ENCODE results near the gene DUSP9.
A peak's percentile ranks its signal among the peaks of the same experiment; 100 is the strongest.
"Not testable (repeated sequence)": the region's sequence is repeated elsewhere in the genome, so short reads cannot be mapped to it uniquely, and the experiment has no call there.

The DUSP9 gene

DNA sequence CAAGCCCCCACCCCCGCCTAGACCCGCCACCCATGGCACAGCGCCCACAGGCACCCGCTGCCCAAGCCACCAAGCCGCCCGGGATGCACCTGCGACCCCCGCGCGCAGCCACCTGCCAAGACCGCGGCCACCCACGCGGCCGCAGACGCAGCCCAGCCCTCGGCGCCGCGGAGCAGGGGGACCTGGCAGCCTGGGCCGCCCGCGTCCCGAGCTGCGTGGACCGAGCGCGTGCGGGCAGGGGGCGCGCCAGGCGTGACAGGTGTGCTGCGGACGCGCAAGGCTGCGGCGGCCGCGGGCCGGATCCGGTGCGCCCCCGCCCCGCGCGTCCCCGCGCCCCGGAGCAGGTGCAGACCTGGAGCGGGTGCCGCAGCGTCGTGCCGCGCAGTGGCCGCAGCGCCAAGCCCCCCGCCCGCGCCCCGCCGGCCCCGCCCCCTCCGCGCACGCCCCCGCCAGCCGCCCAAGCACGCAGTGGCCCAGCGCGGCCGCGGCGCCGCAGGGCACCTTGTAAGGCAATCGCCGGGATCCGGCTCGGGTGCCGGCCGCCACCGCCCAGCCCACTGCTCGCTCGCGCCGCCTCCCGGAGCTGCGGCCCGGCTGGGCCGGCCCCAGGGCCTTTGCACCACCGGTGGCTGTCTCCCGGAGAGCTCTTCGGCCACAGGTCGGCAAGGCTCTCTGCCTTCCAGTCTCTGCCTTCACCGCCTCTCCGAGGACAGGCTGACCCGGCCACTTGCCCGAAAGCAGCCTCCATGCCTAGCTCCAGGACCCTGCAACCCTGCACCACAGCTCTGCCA lies 26.6 kb downstream of the DUSP9 start, which contains the start of gene PNCK:
PNCK (minus strand) TSS at position 386 of the 791 bp plus-strand sequence. CDS start 737 bp downstream, outside the sequence.
- ChIA-PET CTCF (interaction anchor here (0.6 kb wide), 2 partner anchors 179 to 721 kb away, joined by 3 read pairs; no protein-coding TSS in a partner anchor), POLR2A (no interaction called here)
- Histone ChIP-seq H3K4me1 (ENCODE audit: control insufficient read depth, insufficient read depth, low read length) (no peaks in the 10 kb centered on the region), H3K9me3 (ENCODE audit: control insufficient read depth, insufficient read depth, low read depth, low read length) (no peaks in the 10 kb centered on the region), H3K4me3 (ENCODE audit: low read depth, low read length) (no peak within 1 kb of the TSS), H3K36me3 (ENCODE audit: control insufficient read depth in 2 of 2, insufficient read depth in 1 of 2, low read length in 2 of 2) (no peaks in the 10 kb centered on the region), H3K27ac (ENCODE audit: extremely low read depth, low read depth, low read length) (no peak within 1 kb of the TSS)
- TF ChIP-seq, protein P1, sequence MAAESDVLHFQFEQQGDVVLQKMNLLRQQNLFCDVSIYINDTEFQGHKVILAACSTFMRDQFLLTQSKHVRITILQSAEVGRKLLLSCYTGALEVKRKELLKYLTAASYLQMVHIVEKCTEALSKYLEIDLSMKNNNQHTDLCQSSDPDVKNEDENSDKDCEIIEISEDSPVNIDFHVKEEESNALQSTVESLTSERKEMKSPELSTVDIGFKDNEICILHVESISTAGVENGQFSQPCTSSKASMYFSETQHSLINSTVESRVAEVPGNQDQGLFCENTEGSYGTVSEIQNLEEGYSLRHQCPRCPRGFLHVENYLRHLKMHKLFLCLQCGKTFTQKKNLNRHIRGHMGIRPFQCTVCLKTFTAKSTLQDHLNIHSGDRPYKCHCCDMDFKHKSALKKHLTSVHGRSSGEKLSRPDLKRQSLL (tag by site-specific recombination; IDR thresholded peaks at IDR 0.05) = 0 out of 2 replicates have a peak, but pooled peaks have one; percentile 28
- TF ChIP-seq ZNF623 (tag by site-specific recombination; IDR thresholded peaks at IDR 0.05) (peak; percentile 96), ZNF223 (tag by site-specific recombination; IDR thresholded peaks at IDR 0.05) (no peak)
- TF ChIP-seq, protein P2, sequence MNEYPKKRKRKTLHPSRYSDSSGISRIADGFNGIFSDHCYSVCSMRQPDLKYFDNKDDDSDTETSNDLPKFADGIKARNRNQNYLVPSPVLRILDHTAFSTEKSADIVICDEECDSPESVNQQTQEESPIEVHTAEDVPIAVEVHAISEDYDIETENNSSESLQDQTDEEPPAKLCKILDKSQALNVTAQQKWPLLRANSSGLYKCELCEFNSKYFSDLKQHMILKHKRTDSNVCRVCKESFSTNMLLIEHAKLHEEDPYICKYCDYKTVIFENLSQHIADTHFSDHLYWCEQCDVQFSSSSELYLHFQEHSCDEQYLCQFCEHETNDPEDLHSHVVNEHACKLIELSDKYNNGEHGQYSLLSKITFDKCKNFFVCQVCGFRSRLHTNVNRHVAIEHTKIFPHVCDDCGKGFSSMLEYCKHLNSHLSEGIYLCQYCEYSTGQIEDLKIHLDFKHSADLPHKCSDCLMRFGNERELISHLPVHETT (tag by site-specific recombination; IDR thresholded peaks at IDR 0.05) = no peak

DNA sequence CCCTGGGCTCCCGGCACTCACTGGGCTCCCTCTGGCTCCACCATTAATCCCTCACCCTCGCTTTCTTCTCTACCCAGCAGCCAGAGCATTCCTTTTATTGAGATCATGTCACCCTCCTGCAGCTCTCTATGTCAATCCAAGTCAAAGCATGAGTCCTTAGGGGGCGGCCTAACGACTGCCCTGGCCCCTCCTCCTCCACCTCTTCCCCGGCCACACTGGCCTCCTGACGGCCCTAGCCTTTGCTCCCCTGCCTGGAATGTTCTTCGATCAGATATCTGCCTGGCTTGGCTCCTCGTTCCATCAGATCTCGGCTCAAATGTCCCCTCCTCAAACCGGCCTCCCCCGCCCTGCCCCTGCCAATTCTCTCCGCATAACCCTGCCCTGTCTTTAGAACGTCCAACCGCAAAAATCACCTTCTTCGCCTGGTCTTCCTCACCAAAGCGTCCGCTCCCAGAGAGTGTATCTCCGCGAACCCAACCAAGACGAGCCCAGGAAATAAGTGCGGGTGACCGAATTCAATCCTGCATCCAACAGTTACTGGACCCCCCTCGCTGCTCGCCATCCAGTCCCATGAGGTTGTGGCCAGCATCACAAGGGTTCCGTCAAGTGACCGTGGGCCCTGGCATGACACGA lies 27.3 kb downstream of the DUSP9 start:
- H3K36me3 ChIP-seq (ENCODE audit: control insufficient read depth in 2 of 2, insufficient read depth in 1 of 2, low read length in 2 of 2) = no peaks in the 10 kb centered on the region
- no peak overlapping the region for H3K4me3 ChIP-seq (ENCODE audit: low read depth, low read length)
- CTCF ChIA-PET = no interaction called here
- TF ChIP-seq ZNF391 (tag by site-specific recombination; IDR thresholded peaks at IDR 0.05; ENCODE audit: borderline replicate concordance, low read depth) (no peak), KLF1 (tag by site-specific recombination; IDR thresholded peaks at IDR 0.05) (no peak), GLIS1 (tag by site-specific recombination; IDR thresholded peaks at IDR 0.05) (peak; percentile 64), ZIC2 (tag by site-specific recombination; IDR thresholded peaks at IDR 0.05) (peak; percentile 62)
- TF ChIP-seq, protein P3, sequence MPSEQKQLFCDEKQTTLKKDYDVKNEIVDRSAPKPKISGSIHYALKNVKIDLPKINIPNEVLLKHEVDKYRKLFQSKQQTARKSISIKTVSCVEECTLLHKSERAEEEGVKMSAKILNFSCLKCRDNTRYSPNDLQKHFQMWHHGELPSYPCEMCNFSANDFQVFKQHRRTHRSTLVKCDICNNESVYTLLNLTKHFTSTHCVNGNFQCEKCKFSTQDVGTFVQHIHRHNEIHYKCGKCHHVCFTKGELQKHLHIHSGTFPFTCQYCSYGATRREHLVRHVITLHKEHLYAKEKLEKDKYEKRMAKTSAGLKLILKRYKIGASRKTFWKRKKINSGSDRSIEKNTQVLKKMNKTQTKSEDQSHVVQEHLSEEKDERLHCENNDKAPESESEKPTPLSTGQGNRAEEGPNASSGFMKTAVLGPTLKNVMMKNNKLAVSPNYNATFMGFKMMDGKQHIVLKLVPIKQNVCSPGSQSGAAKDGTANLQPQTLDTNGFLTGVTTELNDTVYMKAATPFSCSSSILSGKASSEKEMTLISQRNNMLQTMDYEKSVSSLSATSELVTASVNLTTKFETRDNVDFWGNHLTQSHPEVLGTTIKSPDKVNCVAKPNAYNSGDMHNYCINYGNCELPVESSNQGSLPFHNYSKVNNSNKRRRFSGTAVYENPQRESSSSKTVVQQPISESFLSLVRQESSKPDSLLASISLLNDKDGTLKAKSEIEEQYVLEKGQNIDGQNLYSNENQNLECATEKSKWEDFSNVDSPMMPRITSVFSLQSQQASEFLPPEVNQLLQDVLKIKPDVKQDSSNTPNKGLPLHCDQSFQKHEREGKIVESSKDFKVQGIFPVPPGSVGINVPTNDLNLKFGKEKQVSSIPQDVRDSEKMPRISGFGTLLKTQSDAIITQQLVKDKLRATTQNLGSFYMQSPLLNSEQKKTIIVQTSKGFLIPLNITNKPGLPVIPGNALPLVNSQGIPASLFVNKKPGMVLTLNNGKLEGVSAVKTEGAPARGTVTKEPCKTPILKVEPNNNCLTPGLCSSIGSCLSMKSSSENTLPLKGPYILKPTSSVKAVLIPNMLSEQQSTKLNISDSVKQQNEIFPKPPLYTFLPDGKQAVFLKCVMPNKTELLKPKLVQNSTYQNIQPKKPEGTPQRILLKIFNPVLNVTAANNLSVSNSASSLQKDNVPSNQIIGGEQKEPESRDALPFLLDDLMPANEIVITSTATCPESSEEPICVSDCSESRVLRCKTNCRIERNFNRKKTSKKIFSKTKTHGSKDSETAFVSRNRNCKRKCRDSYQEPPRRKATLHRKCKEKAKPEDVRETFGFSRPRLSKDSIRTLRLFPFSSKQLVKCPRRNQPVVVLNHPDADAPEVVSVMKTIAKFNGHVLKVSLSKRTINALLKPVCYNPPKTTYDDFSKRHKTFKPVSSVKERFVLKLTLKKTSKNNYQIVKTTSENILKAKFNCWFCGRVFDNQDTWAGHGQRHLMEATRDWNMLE (tag by site-specific recombination; conservative IDR thresholded peaks at IDR 0.05; ENCODE audit: low read depth) = no peak
- no peak overlapping the region for H3K27ac ChIP-seq (ENCODE audit: extremely low read depth, low read depth, low read length)
- POLR2A ChIA-PET = no interaction called here
- H3K4me1 ChIP-seq (ENCODE audit: control insufficient read depth, insufficient read depth, low read length) = no peaks in the 10 kb centered on the region
- no peaks in the 10 kb centered on the region for H3K9me3 ChIP-seq (ENCODE audit: control insufficient read depth, insufficient read depth, low read depth, low read length)

GRCh38 chrX:153681175-153681574 lies 34.2 kb downstream of the DUSP9 start:
- no peak overlapping the region for H3K4me3 ChIP-seq (ENCODE audit: low read depth, low read length)
- H3K4me1 ChIP-seq (ENCODE audit: control insufficient read depth, insufficient read depth, low read length) = no peaks in the 10 kb centered on the region
- no peaks in the 10 kb centered on the region for H3K36me3 ChIP-seq (ENCODE audit: control insufficient read depth in 2 of 2, insufficient read depth in 1 of 2, low read length in 2 of 2)
- no peak overlapping the region for H3K27ac ChIP-seq (ENCODE audit: extremely low read depth, low read depth, low read length)
- ChIA-PET CTCF (interaction anchor here (5.1 kb wide), 1 partner anchor 13 kb away, joined by 39 read pairs; no protein-coding TSS in a partner anchor), POLR2A (no interaction called here)
- no peak for TF ChIP-seq ZNF585B (tag by site-specific recombination; IDR thresholded peaks at IDR 0.05)
- TF ChIP-seq, protein P4, sequence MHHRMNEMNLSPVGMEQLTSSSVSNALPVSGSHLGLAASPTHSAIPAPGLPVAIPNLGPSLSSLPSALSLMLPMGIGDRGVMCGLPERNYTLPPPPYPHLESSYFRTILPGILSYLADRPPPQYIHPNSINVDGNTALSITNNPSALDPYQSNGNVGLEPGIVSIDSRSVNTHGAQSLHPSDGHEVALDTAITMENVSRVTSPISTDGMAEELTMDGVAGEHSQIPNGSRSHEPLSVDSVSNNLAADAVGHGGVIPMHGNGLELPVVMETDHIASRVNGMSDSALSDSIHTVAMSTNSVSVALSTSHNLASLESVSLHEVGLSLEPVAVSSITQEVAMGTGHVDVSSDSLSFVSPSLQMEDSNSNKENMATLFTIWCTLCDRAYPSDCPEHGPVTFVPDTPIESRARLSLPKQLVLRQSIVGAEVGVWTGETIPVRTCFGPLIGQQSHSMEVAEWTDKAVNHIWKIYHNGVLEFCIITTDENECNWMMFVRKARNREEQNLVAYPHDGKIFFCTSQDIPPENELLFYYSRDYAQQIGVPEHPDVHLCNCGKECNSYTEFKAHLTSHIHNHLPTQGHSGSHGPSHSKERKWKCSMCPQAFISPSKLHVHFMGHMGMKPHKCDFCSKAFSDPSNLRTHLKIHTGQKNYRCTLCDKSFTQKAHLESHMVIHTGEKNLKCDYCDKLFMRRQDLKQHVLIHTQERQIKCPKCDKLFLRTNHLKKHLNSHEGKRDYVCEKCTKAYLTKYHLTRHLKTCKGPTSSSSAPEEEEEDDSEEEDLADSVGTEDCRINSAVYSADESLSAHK (tag by site-specific recombination; IDR thresholded peaks at IDR 0.05) = 0 out of 2 replicates have a peak, but pooled peaks have one; percentile 32
- no peaks in the 10 kb centered on the region for H3K9me3 ChIP-seq (ENCODE audit: control insufficient read depth, insufficient read depth, low read depth, low read length)

GRCh38 chrX:153683486-153683885 lies 36.5 kb downstream of the DUSP9 start:
- CTCF ChIA-PET = interaction anchor here (1.3 to 5.1 kb wide), 2 partner anchors 15 to 129 kb away, joined by 5 to 39 read pairs; no protein-coding TSS in a partner anchor
- H3K4me1 ChIP-seq (ENCODE audit: control insufficient read depth, insufficient read depth, low read length); H3K27ac ChIP-seq (ENCODE audit: extremely low read depth, low read depth, low read length); H3K4me3 ChIP-seq (ENCODE audit: low read depth, low read length); POLR2A ChIA-PET; H3K36me3 ChIP-seq (ENCODE audit: control insufficient read depth in 2 of 2, insufficient read depth in 1 of 2, low read length in 2 of 2); H3K9me3 ChIP-seq (ENCODE audit: control insufficient read depth, insufficient read depth, low read depth, low read length): not testable (repeated sequence)

Measured in HEK293 (cell line).